GM19025 (cell line): ENCODE results near the gene SNX12.
"Not testable (repeated sequence)": the region's sequence is repeated elsewhere in the genome, so short reads cannot be mapped to it uniquely, and the experiment has no call there.

ENCODE experiments used
- ATAC-seq: cut with Tn5 transposase; IDR thresholded peaks from one replicate; pipeline ENCODE4 v1.9.1; 2021; ENCODE audit warnings: mild to moderate bottlenecking, low read depth, moderate library complexity; ENCODE audit not compliant: unreplicated experiment

SNX12 gene

GRCh38 chrX:71095033-71095432, 26.9 kb upstream of the SNX12 start:
- no peak for ATAC-seq

GRCh38 chrX:71091263-71091662, 23.1 kb upstream of the SNX12 start:
- ATAC-seq = no peak

GRCh38 chrX:71085900-71086299, 17.8 kb upstream of the SNX12 start:
- ATAC-seq = no peak

GRCh38 chrX:71082822-71083221, 14.7 kb upstream of the SNX12 start:
- ATAC-seq = no peak

- ATAC-seq = no peak
Measured at GRCh38 chrX:71082124-71082647, 14.1 kb upstream of the SNX12 start.

- no peak for ATAC-seq
Measured at GRCh38 chrX:71081330-71082123, 13.4 kb upstream of the SNX12 start.

GRCh38 chrX:71070531-71070930, 2.4 kb upstream of the SNX12 start:
- no peak for ATAC-seq

GRCh38 chrX:71067712-71068043, 456 bp downstream of the SNX12 start:
- no peak for ATAC-seq

- no peak for ATAC-seq
Measured at GRCh38 chrX:71067089-71067488, 1.0 kb downstream of the SNX12 start.

GRCh38 chrX:71060127-71060526, 8.0 kb downstream of the SNX12 start:
- no peak for ATAC-seq

GRCh38 chrX:71057848-71058530, 10.1 kb downstream of the SNX12 start:
- ATAC-seq = no peak

- no peak for ATAC-seq
Measured at GRCh38 chrX:71056867-71057266, 11.3 kb downstream of the SNX12 start.

- ATAC-seq = peak; percentile 91
Measured at GRCh38 chrX:71053217-71053621, 14.9 kb downstream of the SNX12 start.

GRCh38 chrX:71052721-71053120, 15.4 kb downstream of the SNX12 start:
- ATAC-seq = no peak

GRCh38 chrX:71047891-71048290, 20.2 kb downstream of the SNX12 start:
- ATAC-seq = not testable (repeated sequence)

- ATAC-seq = no peak
Measured at GRCh38 chrX:71017396-71017939, 50.7 kb downstream of the SNX12 start.
